ENCODE results near the gene C3orf33.
"Not testable (repeated sequence)": the region's sequence is repeated elsewhere in the genome, so short reads cannot be mapped to it uniquely, and the experiment has no call there.

The C3orf33 gene

DNA sequence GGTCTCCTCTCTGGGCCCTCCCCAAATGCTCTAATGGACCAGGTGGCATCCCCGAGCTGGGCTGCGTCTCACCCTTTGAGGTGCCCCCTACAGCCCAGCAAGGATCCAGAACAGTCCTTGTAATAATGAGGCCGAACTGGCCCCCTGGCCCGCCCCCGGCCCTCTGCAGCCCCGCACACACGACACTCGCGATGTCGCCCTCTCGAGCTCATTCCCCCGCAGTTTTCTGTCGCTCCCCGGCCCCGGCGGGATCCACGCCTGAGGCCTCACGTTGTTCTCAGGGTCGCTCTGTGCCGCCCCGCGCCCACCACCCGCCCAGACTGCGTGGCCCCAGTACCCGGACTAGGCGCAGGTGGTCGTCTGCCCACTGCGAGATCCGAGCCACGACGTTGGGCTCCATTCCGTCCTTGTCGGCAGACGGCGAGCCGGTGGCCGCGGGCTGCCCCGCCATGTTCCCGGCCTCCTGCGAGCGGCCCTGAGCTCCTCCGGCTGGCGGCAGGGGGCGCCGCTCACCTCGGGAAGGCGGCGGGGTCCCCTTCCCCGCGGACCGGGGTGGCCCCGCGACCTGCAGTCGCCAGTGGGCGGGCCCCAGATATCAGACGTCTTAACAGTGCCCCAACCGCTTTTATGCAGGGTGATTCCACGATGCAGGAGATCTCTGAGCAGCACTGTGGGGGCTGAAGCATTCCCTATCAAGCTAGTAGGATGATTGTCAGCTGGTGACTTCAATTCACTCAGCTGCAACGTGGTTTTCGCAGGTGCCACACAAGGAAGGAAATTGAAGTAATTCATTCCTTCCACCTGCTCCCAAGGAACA lies at the start of gene C3orf33:
C3orf33 (minus strand) TSS at position 477 of the 817 bp plus-strand sequence; CDS start at position 451, 26 bp downstream.
- DNase-seq (ENCODE audit: low read depth, low spot score): peak; percentile 3

DNA sequence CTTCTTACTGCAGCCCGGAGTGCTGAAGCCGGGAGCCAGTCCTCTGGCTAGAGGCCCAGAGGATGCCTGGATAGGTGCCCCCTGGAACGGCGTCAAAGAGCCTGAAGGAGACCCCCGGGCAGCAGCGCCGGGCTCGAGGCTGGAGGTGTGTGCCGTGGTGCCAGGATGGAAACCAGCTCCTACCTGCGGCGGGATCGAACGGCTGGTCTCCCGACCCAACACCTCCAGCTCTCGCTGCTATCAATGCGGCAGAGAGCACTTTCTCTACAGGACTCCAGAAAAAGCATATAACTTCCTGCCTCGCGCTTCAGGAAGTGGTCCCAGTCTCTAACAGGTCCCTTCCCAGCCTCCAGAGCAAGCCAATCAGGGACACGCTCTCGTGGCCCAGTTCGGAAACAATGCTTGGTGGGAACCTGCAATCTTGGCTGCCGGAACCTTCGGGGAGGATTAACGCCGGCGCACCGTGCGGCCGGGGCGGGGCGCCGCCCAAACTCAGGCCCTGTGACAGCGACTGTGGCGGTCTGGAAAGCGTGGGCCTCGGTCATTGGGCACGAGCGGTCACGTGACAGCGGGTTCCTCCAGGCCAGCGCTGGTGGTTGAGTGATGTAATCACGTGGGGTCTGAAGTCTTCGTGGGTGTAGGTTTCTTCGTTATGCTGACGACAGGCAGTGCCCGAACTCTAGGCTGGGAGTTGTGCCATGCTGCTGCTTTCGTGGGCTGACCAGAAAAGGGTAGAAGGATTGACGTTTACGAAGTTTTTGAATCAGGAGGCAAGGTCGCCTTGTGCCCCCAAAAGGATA lies 48.3 kb upstream of the C3orf33 start, which contains the start of gene SLC33A1:
SLC33A1 (minus strand) TSS at position 287 of the 800 bp plus-strand sequence. CDS start 430 bp downstream, outside the sequence.
- DNase-seq (ENCODE audit: low read depth, low spot score): peak; percentile 99

- no peak for DNase-seq (ENCODE audit: low read depth, low spot score)
These were observed 47.4 kb upstream of the C3orf33 start for GRCh38 chr3:155853214-155854140.

DNA sequence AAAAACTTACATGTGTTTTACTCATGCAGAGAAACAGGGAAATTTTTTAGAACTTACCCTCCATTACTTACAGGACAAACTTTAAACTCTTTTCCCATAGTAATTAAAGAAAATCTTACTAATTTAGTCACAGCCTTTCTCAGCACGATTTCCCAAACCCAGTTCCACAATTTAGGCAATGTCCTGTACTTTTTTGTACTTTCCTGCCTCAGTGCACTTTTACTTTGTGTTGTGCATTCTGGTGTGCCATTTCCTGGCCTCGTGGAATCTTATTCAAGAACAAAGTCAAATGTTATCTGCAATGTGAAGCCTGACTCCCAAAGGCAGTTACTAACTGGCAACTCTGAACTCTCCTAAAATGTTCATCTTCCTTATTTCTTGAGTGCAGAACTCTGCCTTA lies 46.3 kb upstream of the C3orf33 start:
- DNase-seq (ENCODE audit: low read depth, low spot score): no peak

DNA sequence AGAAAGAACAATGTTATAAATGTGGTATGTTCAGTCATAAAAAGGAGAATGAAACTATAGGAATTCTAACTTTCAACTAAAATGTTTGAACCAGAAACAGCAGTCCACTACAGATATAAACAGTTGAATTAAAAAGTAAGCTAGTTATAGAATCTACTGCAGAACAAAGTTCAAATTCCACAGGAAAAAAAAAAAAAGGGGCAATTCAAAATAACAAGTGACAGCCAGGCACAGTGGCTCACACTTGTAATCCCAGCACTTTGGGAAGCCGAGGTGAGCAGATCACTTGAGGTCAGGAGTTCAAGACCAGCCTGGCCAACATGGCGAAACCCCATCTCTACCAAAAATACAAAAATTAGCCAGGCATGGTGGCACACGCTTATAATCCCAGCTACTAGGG lies 43.3 kb upstream of the C3orf33 start:
- DNase-seq (ENCODE audit: low read depth, low spot score): not testable (repeated sequence)

DNA sequence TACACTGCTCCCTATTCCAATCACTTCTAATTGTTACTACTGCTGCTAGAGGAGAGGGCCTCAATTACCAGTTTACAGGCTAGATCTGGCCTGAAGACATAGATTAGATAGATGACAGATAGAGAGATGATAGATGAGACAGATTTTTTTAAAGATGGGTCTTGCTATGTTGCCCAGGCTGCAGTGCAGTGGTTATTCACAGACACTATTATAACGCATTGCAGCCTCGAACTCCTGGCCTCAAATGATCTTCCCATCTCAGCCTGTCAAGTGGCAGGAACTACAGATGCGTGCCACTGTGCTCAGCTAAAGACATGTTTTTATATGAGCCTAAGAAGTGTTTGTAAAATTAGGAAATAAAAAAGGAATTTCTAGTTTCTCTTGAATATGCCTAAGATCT lies 41.9 kb upstream of the C3orf33 start:
- DNase-seq (ENCODE audit: low read depth, low spot score): no peak

DNA sequence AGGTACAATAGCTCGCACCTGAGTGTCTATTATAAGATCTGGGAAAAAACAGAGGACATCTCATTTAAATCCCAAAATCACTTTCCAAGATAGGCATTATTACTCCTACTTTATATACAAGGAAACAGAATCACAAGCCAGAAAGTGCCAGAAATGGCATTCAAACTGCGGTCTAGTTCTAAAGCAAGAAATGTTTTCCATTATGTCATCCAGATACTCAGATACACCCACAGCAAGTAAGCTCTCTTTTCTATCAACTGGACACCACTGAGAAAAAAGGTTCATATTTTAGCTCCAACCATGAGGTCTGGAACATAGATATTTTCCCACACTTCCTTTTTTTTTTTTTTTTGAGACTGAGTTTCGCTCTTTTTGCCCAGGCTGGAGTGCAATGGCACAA lies 40.0 kb upstream of the C3orf33 start:
- no peak for DNase-seq (ENCODE audit: low read depth, low spot score)

- no peak for DNase-seq (ENCODE audit: low read depth, low spot score)
These were observed 37.5 kb upstream of the C3orf33 start for GRCh38 chr3:155843569-155843968.

DNA sequence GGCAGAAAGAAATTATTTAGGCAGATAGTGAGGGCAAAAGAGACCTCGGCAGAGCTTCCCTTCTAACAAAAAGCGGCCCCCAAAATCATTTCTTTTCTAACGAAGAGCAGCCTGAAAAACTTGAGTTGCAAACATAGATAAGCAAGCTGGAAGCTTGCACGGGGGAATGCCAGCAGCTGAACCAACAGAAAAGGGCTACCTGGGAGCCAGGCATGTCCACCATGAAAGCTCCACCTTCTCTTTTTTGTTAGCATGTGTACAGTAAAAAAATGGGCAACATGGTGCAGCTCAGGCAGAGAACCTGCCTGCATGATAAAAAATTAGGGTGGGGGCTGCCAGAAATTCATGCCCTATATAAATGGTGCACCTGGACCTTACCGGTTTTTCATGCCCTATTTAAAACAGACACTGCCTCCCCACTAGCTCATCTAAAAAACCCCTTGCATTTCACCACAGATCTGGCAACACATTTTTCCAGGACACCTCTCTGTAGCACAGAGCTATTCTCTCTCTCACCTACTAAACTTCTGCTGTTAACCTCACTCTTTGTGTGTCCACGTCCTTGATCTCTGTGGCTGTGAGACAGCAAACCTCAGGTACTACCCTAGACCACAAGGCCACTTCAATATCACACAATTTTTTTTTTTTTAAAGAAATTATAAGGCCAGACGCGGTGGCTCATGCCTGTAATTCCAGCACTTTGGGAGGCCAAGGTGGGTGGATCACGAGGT lies 29.4 kb upstream of the C3orf33 start:
- no peak for DNase-seq (ENCODE audit: low read depth, low spot score)

- not testable (repeated sequence) for DNase-seq (ENCODE audit: low read depth, low spot score)
These were observed 22.5 kb upstream of the C3orf33 start for GRCh38 chr3:155828490-155829098.

DNA sequence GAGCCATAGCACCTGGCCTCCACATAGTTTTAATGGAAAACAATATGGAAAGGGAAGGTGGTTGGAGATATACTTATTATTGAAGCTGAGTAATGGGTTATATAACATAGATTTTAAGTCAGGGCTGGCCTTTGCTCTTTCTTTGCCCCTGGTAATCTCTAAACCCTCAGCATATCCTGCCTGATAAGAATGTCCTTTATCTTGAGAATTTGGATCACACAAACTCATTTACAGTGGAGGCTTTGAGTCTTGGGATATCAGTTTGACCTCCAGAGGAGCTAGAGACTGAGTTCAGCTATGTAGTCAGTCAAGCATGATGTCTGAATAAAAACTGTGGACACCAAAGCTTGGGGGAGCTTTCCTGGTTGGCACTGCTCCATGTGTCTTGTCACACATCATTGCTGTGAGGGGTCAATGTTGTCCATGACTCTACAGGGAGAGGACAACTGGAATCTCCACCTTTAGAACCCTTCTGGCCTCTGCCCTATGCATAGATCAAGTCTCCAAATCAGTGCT lies 9.0 kb upstream of the C3orf33 start:
- no peak for DNase-seq (ENCODE audit: low read depth, low spot score)

- DNase-seq (ENCODE audit: low read depth, low spot score): not testable (repeated sequence)
These were observed 7.1 kb upstream of the C3orf33 start for GRCh38 chr3:155813224-155813623.

DNA sequence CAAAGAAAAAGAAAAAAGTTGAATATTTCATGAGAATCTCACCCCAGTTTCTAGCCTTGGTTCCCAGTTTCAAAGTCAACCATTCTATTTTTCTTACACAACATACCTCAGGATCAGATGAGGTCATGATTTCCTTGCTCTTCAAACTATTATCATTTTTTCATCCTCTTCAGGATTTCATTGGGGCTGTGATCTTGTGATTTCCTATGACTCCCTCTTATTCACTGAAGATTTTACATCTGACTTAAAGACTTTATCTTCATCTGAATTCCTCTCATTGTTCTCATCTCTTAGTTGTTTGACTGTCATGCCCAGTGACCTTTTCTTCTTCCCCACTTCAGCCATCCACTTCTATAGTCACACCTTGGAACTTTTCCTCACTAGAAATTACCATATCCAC lies 3.1 kb upstream of the C3orf33 start:
- no peak for DNase-seq (ENCODE audit: low read depth, low spot score)

GRCh38 chr3:155807823-155808222 lies 1.7 kb upstream of the C3orf33 start:
- no peak for DNase-seq (ENCODE audit: low read depth, low spot score)

DNA sequence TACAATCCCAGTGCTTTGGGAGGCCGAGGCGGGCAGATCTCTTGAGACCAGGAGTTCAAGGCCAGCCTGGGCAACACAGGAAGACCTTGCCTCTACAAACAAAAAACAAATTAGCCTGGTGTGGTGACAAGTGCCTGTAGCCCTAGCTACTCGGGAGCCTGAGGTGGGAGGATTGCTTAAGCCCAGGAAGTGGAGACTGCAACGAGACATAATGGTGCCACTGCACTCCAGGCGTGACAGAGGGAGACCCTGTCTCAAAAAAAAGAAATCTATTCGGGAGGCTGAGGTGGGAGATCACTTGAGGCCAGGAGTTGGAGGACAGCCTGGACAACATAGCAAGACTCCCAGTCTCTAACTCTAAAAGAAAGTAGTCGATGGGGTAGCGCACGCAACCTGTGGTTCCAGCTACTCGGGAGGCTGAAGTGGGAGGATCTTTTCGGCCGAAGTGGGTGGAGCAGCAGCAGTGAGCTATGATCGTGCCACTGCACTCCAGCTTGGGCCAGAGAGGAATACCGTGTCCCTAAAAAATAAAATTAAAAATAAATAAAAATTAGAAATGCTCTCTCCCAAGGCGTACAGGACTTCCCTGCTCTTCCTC lies 775 bp downstream of the C3orf33 start:
- DNase-seq (ENCODE audit: low read depth, low spot score): no peak

DNA sequence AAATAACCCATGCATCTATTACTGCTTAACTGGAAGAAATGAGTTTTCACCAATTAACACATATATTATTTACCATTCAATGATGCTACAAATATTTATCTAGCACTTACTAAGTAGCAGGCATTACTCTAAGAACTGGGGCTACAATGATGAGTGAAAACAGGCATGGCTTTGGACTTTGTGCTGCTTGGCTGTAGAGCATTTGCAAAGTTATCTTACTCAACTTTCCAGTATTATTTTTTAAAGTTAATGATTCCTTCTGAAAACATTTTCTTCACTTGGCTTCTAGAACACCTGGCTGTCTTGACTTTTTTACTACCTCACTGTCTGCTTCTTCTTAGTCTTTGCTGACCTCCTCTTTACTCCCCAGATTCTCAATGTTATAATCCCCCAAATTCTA lies 1.8 kb downstream of the C3orf33 start:
- DNase-seq (ENCODE audit: low read depth, low spot score): no peak

- DNase-seq (ENCODE audit: low read depth, low spot score): no peak
These were observed 13.5 kb downstream of the C3orf33 start for GRCh38 chr3:155792532-155792931.

GRCh38 chr3:155791190-155791589 lies 14.9 kb downstream of the C3orf33 start:
- DNase-seq (ENCODE audit: low read depth, low spot score): no peak

DNA sequence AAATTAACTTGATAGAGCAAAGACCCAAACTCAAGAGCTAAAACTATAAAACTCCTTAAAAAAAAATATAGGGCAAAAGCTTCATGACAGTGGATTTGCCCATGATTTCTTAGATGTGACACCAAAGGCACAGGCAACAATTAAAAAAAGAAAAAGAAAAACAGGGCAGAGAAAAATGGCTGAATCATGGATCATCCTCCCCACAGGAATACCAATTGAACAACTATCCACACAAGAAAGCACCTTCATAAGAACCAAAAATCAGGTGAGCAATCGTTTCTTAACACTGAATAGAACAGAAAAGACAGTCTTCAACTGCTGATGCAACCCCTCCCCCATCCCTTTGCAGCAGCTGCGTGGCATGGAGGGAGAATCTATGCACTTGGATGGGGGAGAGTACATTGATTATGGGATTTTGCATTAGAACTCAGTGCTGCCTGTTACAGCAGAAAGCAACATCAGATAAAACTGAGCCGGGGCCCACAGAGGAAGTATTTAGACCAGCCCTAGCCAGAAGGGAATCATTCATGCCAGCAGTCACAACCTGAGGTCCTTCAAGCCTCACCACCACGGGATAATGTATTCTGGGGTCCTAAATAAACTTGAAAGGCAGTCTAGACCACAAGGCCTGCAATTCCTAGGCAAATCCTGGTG lies 15.7 kb downstream of the C3orf33 start:
- DNase-seq (ENCODE audit: low read depth, low spot score): no peak
